T-cell (primary cell): ENCODE data around the gene PPL. TPM values are rescaled to one million over a fixed set of nuclear protein-coding genes. Genes with fewer than 3 reads are reported as not detected.

ENCODE experiments used
- ATAC-seq, 4 experiments: fragments of 200-7000 bp in 3 of 4; fragments of 150-1000 bp in 1 of 4; cut with Tn5 transposase; replicated peaks in 1 of 4; 1 replicate in 3 of 4; 2 replicates in 1 of 4; pipeline ENCODE4 v1.10.0; 2021; ENCODE audit warnings: moderate library complexity in 3 of 4, mild to moderate bottlenecking in 2 of 4, moderate number of reproducible peaks in 1 of 4
- CTCF ChIA-PET, 2 donors: fragments of 300-600 bp; sonication (Branson Sonifier 250); formaldehyde crosslinking; loops; one replicate each; lab custom pipeline; 2022; ENCODE audit warnings: antibody characterized with exemption in 2 of 2; lab: Charles Lee
- POLR2A ChIA-PET, 2 donors: fragments of 300-600 bp; sonication (Branson Sonifier 250); formaldehyde crosslinking; loops; one replicate each; lab custom pipeline; 2022; ENCODE audit warnings: antibody characterized with exemption in 2 of 2; lab: Charles Lee
- DNase-seq, 35 experiments: peaks; one replicate each; pipeline versions ENCODE4 v3.0.0 to v3.0.0-alpha.2; 2013 to 2023
- H3K27ac ChIP-seq: one replicate; pipeline ENCODE4 v1.5.1; 2013; ENCODE audit warnings: low read length
- H3K27me3 ChIP-seq, 2 experiments: replicated peaks in 1 of 2; 1 replicate in 1 of 2; 2 replicates in 1 of 2; pipeline versions ENCODE4 v1.6.1 to v1.7.0; 2013; ENCODE audit warnings: low read length in 1 of 2, mixed read lengths in 1 of 2; ENCODE audit not compliant: control insufficient read depth in 2 of 2, insufficient read depth in 2 of 2; ENCODE audit errors: extremely low read depth in 1 of 2
- H3K36me3 ChIP-seq, 2 donors: 1 replicate in 1 of 2; 2 replicates in 1 of 2; pipeline versions ENCODE4 v1.6.1 to v1.7.0; 2013; ENCODE audit warnings: low read length in 1 of 2; ENCODE audit not compliant: control insufficient read depth in 2 of 2, insufficient read depth in 1 of 2; ENCODE audit errors: extremely low read depth in 1 of 2
- H3K4me1 ChIP-seq, 2 experiments: 1 replicate in 1 of 2; 2 replicates in 1 of 2; pipeline versions ENCODE4 v1.6.1 to v1.7.0; 2013; ENCODE audit warnings: low read length in 2 of 2, mixed read lengths in 1 of 2; ENCODE audit not compliant: insufficient read depth in 2 of 2, control insufficient read depth in 1 of 2; ENCODE audit errors: extremely low read depth in 1 of 2
- H3K4me3 ChIP-seq, 2 donors: 1 replicate in 1 of 2; 2 replicates in 1 of 2; pipeline versions ENCODE4 v1.5.1 to v1.7.0; 2013; ENCODE audit warnings: mild to moderate bottlenecking in 2 of 2, low read length in 1 of 2, moderate library complexity in 1 of 2; ENCODE audit not compliant: control insufficient read depth in 1 of 2; ENCODE audit errors: extremely low read depth in 1 of 2
- H3K9me3 ChIP-seq: 2 replicates; pipeline ENCODE4 v1.7.0; 2013
- H3K27ac Mint-ChIP-seq, 2 donors: one replicate each; pipeline ENCODE4 v1.8.0; 2020 to 2021; ENCODE audit warnings: mild to moderate bottlenecking in 2 of 2, mixed read lengths in 2 of 2
- H3K27me3 Mint-ChIP-seq, 2 donors: one replicate each; pipeline ENCODE4 v1.8.0; 2021 to 2022; ENCODE audit warnings: mixed read lengths in 2 of 2
- H3K36me3 Mint-ChIP-seq: one replicate; pipeline ENCODE4 v1.8.0; 2021; ENCODE audit warnings: mixed read lengths
- H3K4me1 Mint-ChIP-seq, 3 donors: one replicate each; pipeline ENCODE4 v1.8.0; 2020 to 2022; ENCODE audit warnings: mixed read lengths in 3 of 3, mild to moderate bottlenecking in 1 of 3
- H3K4me3 Mint-ChIP-seq, 3 donors: one replicate each; pipeline ENCODE4 v1.8.0; 2020 to 2022; ENCODE audit warnings: mild to moderate bottlenecking in 3 of 3, mixed read lengths in 3 of 3, moderate library complexity in 3 of 3
- H3K9me3 Mint-ChIP-seq, 3 donors: one replicate each; pipeline ENCODE4 v1.8.0; 2020 to 2022; ENCODE audit warnings: mixed read lengths in 3 of 3
- WGBS: methylation state at CpG from one replicate; pipeline ENCODE4 v1.1.5; 2013; ENCODE audit warnings: missing lambda C conversion rate; ENCODE audit not compliant: insufficient coverage; 5-methylcytosine and 5-hydroxymethylcytosine counted together
- total RNA-seq, 35 experiments: library from RNA in 6 of 35; stranded (reverse) in 6 of 35; fragments of 120-200 nt in 1 of 35; gene quantifications; one replicate each; pipeline versions ENCODE4 v1.2.1 to v1.2.4 and lab custom pipeline; 2013 to 2026

PPL gene
- total RNA-seq, 5 donors from 2014 or later (not counting 1 experiment from before 2014, with no cell fraction given): 0.10 to 0.32 (median 0.12) TPM; not detected in 2

- ATAC-seq: no peak
- H3K4me1 Mint-ChIP-seq: peaks cover 26 to 31% (median 27%) of the 10 kb centered on the region in 3 donors
Measured at GRCh38 chr16:4866586-4866985, 70.4 kb downstream of the PPL start.

GRCh38 chr16:4865231-4865860 lies 71.6 kb downstream of the PPL start:
- H3K36me3 Mint-ChIP-seq: peaks cover 37% of the 10 kb centered on the region

More at GRCh38 chr16:4866586-4866985, 70.4 kb downstream of the PPL start:
- Mint-ChIP-seq H3K27ac (no peak overlapping the region), H3K9me3 (no peaks in the 10 kb centered on the region), H3K36me3 (peaks cover 40% of the 10 kb centered on the region), H3K4me3 (no peak overlapping the region), H3K27me3 (no peaks in the 10 kb centered on the region)
- ChIA-PET CTCF (no interaction called here), POLR2A (interaction anchor here in 1 of 2 donors (0.6 kb wide), 1 partner anchor 78 kb away, joined by 3 read pairs; no protein-coding TSS in a partner anchor)
- H3K4me3 ChIP-seq: no peak overlapping the region
- peaks cover 26 to 47% of the 10 kb centered on the region in 2 donors for H3K36me3 ChIP-seq
- H3K4me1 ChIP-seq: no peaks in the 10 kb centered on the region
- no peaks in the 10 kb centered on the region for H3K9me3 ChIP-seq
- DNase-seq: no peak
- WGBS: 98% methylated on average over 11 of the region's 12 CpGs
- no peak overlapping the region for H3K27ac ChIP-seq
- H3K27me3 ChIP-seq: no peaks in the 10 kb centered on the region

GRCh38 chr16:4864728-4865127 lies 72.2 kb downstream of the PPL start:
- peaks cover 13 to 50% of the 10 kb centered on the region in 2 donors for H3K36me3 ChIP-seq
- no peak for ATAC-seq
- H3K4me1 Mint-ChIP-seq: peaks cover 27 to 31% (median 30%) of the 10 kb centered on the region in 3 donors

More at GRCh38 chr16:4865231-4865860, 71.6 kb downstream of the PPL start:
- ChIA-PET CTCF (no interaction called here), POLR2A (no interaction called here)
- no peaks in the 10 kb centered on the region for H3K27me3 Mint-ChIP-seq
- DNase-seq (no peak), ATAC-seq (no peak)
- H3K9me3 Mint-ChIP-seq: no peaks in the 10 kb centered on the region
- Histone ChIP-seq H3K27me3 (no peaks in the 10 kb centered on the region), H3K4me3 (no peak overlapping the region), H3K27ac (no peak overlapping the region), H3K36me3 (peaks cover 17 to 50% of the 10 kb centered on the region in 2 donors), H3K9me3 (no peaks in the 10 kb centered on the region), H3K4me1 (no peaks in the 10 kb centered on the region)
- H3K27ac Mint-ChIP-seq: no peak overlapping the region
- WGBS: 98% methylated on average over 9 of the region's 13 CpGs
- peaks cover 27 to 31% (median 28%) of the 10 kb centered on the region in 3 donors for H3K4me1 Mint-ChIP-seq
- no peak overlapping the region for H3K4me3 Mint-ChIP-seq

GRCh38 chr16:4862639-4863038 lies 74.3 kb downstream of the PPL start:
- Mint-ChIP-seq H3K4me1 (peaks cover 25 to 30% (median 25%) of the 10 kb centered on the region in 3 donors), H3K27me3 (no peaks in the 10 kb centered on the region), H3K36me3 (peaks cover 46% of the 10 kb centered on the region), H3K27ac (no peak overlapping the region), H3K9me3 (no peaks in the 10 kb centered on the region), H3K4me3 (no peak overlapping the region)
- Histone ChIP-seq H3K27me3 (no peaks in the 10 kb centered on the region), H3K4me3 (no peak overlapping the region), H3K27ac (no peak overlapping the region), H3K4me1 (no peaks in the 10 kb centered on the region), H3K9me3 (no peaks in the 10 kb centered on the region), H3K36me3 (peaks cover 10 to 47% of the 10 kb centered on the region in 2 donors)
- POLR2A ChIA-PET: interaction anchor here in 1 of 2 donors (0.6 kb wide), 2 partner anchors 19 to 559 kb away, joined by 4 to 5 read pairs; no protein-coding TSS in a partner anchor
- no peak for ATAC-seq
- CTCF ChIA-PET: no interaction called here
- no peak for DNase-seq
- 89% methylated on average over 4 of the region's 5 CpGs for WGBS

More at GRCh38 chr16:4864728-4865127, 72.2 kb downstream of the PPL start:
- Histone ChIP-seq H3K27ac (no peak overlapping the region), H3K4me1 (no peaks in the 10 kb centered on the region), H3K4me3 (no peak overlapping the region), H3K27me3 (no peaks in the 10 kb centered on the region), H3K9me3 (no peaks in the 10 kb centered on the region)
- Mint-ChIP-seq H3K36me3 (peaks cover 36% of the 10 kb centered on the region), H3K27ac (no peak overlapping the region), H3K9me3 (no peaks in the 10 kb centered on the region), H3K27me3 (no peaks in the 10 kb centered on the region), H3K4me3 (no peak overlapping the region)
- WGBS: no CpG with 5 or more reads among the region's 3 CpGs
- CTCF ChIA-PET: no interaction called here
- DNase-seq: no peak
- POLR2A ChIA-PET: no interaction called here

- CTCF ChIA-PET: interaction anchor here in 1 of 2 donors (0.7 kb wide), 1 partner anchor 10 kb away, joined by 3 read pairs; no protein-coding TSS in a partner anchor
Measured at GRCh38 chr16:4860727-4861342, 76.1 kb downstream of the PPL start.

GRCh38 chr16:4859900-4860255 lies 77.1 kb downstream of the PPL start:
- Histone ChIP-seq H3K9me3 (no peaks in the 10 kb centered on the region), H3K36me3 (peaks cover 17 to 65% of the 10 kb centered on the region in 2 donors), H3K27ac (no peak overlapping the region), H3K4me1 (no peaks in the 10 kb centered on the region), H3K27me3 (no peaks in the 10 kb centered on the region), H3K4me3 (no peak overlapping the region)
- Mint-ChIP-seq H3K4me1 (peaks cover 7 to 23% (median 17%) of the 10 kb centered on the region in 3 donors), H3K4me3 (no peak overlapping the region), H3K27me3 (no peaks in the 10 kb centered on the region), H3K9me3 (no peaks in the 10 kb centered on the region), H3K27ac (no peak overlapping the region), H3K36me3 (peaks cover 49% of the 10 kb centered on the region)
- no peak for ATAC-seq
- 97% methylated on average over 10 of the region's 10 CpGs for WGBS
- POLR2A ChIA-PET: no interaction called here
- CTCF ChIA-PET: no interaction called here
- no peak for DNase-seq

More at GRCh38 chr16:4860727-4861342, 76.1 kb downstream of the PPL start:
- H3K4me3 Mint-ChIP-seq: no peak overlapping the region
- no peak overlapping the region for H3K27ac Mint-ChIP-seq
- ATAC-seq: no peak
- peaks cover 14 to 57% of the 10 kb centered on the region in 2 donors for H3K36me3 ChIP-seq
- peaks cover 49% of the 10 kb centered on the region for H3K36me3 Mint-ChIP-seq
- POLR2A ChIA-PET: no interaction called here
- H3K27me3 Mint-ChIP-seq: no peaks in the 10 kb centered on the region
- no peak overlapping the region for H3K27ac ChIP-seq
- peaks cover 14 to 25% (median 17%) of the 10 kb centered on the region in 3 donors for H3K4me1 Mint-ChIP-seq
- DNase-seq: no peak
- no peaks in the 10 kb centered on the region for H3K9me3 ChIP-seq
- no peaks in the 10 kb centered on the region for H3K4me1 ChIP-seq
- H3K4me3 ChIP-seq: no peak overlapping the region
- H3K9me3 Mint-ChIP-seq: no peaks in the 10 kb centered on the region
- H3K27me3 ChIP-seq: no peaks in the 10 kb centered on the region
- WGBS: 100% methylated on average over 7 of the region's 14 CpGs
